HG02763 (cell line): ENCODE data around the gene SAP130.

Experiments used
- ATAC-seq: cut with Tn5 transposase; IDR thresholded peaks from one replicate; pipeline ENCODE4 v1.9.1; 2021; ENCODE audit warnings: mild to moderate bottlenecking, moderate library complexity; ENCODE audit not compliant: unreplicated experiment

Gene SAP130

DNA sequence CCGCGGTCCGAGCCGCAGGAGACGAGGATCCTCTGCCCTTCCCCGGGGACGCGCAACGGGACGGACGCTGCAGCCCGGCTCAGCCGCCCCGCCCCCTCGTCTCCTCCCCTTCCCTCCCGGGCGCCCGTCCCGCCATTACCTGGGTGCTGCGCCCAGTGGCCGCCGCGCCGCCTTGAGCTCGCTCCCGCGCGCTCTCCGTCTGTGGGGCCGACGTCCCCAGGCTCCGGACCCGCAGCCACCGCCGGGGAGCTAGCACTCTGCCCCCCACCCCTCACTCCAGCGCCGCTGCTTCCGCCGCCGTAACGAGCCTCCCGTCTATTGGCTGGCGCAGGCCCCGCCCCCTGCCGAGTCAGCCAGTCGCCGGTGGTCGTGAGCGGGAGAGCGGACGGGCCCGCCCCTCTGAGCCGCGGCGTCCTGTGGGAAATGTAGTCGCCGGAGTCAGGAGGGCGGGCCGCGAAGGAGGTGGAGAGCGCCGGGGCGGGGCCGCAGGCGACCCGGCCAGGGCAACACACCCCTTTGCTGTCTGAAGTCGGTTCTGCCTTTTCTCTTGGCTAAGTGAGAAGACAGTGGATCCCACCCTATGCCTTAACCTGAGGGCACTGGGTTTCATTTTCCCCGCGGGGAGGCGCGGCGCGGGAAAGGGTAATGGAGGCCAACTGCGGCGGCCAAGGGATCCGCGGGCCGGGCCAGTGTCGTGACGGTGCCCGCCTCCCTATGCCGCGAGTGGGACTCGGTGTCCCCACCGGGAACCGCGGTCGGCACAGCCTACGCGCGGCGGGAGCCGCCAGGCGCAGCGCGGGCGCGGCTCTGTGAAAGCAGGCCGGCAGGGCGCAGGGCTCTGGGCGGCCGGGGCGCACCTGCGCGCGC, at the start of gene SAP130:
TSS of gene SAP130 (minus strand) at position 259 of the 867 bp plus-strand sequence. CDS start 1,767 bp downstream, outside the sequence.
- peak; percentile 82 for ATAC-seq

- ATAC-seq, result no peak
Measured at GRCh38 chr2:128076461-128077106, 48.7 kb upstream of the SAP130 start.

GRCh38 chr2:128073278-128073677, 45.4 kb upstream of the SAP130 start:
- ATAC-seq, result no peak

DNA sequence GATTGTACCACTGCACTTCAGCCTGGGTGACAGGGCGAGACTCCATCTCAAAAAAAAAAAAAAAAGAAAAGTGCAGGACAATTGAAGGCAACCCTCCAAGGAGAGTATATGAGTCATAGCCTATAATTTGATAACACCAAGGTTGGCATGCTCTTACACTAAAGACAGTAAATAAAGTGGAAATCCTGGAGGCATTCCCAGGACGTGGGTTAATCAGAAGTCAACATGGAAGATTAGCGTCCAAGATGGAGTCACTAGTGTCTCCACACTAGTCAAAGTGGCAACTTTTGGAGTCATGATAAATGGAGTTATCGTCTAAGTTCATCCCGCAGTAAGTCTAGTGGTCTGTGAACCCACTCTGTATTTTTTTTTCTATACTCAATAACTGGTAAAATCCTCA, 41.9 kb upstream of the SAP130 start:
- ATAC-seq, result no peak

DNA sequence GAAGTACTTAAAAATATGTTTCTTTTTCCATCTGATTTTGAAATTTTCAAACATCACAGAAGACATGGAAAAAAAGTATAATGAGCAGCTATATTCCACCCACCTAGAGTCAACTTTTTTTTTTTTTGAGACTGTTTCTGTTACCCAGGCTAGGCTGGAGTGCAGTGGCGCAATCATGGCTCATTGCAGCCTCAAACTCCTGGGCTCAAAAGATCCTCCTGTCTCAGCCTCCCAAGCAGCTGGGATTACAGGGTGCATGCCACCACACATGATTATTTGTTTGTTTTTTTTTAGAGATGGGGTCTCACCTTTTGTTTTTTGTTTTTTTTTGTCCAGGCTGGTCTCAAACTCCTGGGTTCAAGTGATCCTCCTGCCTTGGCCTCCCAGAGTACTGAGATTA, 36.5 kb upstream of the SAP130 start:
- no peak for ATAC-seq

- ATAC-seq, result no peak
Measured at GRCh38 chr2:128062571-128062970, 34.7 kb upstream of the SAP130 start.

DNA sequence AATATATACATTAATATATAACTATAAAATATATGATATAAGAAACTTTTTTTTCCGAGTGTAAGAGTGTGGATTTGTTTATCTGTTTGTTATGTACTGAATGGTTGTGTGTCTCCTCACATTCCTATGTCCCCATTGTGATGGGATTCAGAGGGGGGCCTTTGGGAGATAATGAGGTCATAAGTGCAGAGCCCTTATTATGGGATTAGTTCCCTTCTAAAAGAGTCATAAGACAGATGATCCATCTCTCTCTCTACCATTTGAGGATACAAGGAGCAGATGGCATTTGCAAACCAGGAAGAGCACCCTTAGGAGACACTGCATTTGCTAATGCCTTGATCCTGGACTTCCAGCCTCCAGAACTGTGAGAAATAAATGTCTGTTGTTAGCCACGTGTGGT, 30.3 kb upstream of the SAP130 start:
- no peak for ATAC-seq

DNA sequence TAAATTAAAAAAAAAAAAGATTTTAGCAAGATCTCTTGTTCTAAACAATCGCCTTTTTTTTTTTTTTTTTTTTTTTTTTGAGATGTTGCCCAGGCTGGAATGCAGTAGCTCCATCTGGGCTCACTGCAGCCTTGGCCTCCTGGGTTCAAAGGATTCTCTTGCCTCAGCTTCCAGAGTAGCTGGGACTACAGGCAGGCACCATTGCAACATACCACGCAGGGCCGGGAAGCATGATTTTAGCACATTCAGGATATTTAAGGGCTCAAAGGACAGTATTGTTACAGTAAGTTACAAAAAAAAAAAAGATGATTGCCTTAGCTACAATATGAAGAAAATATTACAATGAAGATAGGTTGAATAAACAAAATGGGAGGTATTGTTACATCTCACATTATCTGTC, 29.5 kb upstream of the SAP130 start:
- ATAC-seq, result no peak

DNA sequence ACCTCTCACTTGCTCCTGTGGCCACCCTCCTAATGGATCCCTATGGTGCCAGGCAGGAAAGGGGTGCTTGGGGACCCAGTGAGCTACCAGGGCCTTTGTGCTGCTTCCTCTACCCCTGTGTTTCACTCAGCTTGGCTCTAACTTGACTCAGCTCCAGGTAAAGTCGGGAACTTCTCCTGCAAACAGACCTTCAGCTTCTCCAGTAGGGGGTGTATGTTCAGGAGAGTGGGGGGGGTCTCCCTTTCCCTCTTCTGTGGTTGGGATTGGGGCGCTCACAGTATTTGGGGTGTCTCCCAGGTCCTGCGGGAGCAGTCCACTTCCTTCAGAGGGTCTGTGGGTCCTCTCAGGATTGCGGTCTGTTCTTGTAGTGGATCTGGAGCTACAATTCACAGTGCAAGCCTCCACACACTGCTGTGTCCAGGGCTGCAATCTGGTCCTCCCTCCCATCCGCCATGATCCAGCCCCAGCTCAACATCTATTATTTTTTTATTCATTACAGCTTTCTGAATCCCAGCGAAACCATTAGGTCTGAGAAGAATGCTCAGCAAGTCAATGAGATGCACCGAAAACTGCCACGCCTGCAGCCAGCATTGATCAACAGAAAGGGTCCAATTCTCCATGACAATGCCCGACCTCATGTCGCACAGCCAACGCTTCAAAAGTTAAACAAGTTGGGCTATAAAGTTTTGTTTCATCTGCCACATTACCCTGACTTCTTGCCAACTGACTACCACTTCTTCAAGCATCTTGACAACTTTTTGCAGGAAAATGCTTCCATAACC, 26.4 kb upstream of the SAP130 start:
- ATAC-seq, result no peak

DNA sequence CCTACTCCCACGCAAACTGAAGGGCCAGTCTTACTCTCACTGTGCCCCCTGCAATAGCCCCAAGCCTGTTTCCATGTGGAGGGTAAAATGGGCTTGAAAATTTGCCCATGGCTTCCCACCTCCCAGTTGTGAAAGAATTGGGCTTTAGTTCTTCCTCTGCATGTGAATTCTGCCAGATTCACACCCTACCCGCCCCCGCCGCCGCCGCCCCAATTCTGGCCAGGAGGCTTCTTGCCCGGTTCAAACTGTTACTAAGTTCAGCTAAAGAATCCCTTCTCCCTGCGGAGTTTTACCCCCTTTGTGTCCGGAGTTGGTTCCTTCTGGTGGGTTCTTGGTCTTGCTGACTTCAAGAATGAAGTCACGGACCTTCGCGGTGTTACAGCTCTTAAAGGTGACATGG, 25.5 kb upstream of the SAP130 start:
- ATAC-seq, result no peak

DNA sequence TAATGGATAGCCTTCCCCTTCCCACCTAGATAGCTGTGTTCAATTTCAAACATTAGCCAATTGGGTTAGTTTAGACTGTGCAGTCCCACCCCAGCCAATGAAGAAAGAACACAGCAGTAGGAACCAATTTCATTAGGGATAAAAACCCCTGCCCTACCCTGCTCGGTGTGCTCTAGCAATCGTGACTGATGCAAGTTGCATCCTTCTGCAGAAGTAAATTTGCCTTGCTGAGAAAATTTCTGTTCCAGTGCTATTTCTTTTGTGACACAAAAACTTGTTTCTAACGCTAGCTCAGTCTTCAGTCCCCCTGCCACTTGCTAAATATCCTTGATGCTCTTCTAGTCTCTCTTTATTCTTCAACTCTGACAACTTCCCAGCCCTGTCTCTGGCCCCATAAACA, 15.2 kb upstream of the SAP130 start:
- ATAC-seq, result no peak

DNA sequence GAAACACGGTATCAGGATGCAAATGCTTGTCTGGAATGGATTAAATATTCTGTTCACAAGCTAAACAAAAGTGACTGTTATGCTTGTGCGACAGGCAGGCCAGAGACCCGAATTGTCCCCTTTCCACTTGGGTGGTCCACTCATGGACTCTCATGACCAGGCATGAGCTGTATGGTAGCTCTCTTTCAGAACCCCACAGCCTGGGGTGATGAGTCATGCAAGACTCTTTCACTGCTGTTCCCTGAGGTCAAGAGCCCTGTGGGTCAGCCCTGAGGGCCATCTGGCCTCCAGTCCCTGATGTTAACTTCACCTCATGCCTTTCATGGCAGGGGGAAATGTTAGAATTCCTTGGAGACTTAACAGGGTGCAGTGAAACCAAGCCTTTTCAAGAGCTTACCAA, 13.7 kb upstream of the SAP130 start:
- no peak for ATAC-seq

DNA sequence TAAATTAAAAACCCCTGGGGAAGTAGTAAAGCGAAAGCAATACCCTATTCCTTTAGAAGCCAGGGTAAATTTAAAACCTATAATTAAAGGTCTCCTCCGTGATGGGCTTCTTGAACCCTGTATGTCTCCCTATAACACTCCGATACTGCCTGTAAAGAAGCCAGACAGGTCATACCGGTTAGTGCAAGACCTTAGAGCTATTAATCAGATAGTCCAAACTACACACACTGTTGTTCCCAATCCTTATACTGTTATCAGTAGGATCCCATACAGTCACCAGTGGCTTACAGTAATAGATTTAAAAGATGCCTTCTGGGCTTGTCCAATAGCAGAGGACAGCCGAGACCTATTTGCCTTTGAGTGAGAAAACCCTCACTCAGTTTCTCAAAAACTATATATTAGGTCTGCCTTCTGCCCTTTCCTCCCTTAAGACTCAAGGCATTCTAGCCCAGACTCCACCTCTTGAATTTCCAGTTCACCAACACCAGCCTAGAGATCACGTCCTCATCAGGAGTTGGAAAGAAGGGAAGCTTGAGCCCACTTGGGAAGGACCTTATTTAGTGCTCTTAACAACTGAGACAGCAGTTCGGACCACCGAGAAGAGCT, 12.4 kb upstream of the SAP130 start:
- no peak for ATAC-seq

DNA sequence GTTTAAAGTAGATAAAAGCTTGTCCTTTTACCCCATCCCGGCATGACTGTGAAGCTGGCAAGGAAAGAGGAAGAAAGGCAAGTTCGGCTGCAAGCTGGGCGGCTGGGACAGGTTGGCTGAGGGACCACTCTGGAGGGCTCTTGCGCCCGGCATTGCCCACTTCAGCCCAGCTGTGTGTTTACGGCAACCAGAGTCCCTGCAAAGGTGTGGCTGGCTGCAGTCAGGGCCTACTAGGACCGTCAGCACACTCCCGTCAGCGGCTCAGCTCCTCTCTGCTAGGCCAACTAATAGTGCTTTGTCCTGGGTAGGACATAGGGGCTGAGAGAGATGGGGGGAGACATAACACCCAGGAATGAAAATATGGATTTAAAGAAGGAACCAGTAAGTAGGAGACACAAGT, 11.7 kb upstream of the SAP130 start:
- no peak for ATAC-seq

GRCh38 chr2:128038411-128038810, 10.6 kb upstream of the SAP130 start:
- no peak for ATAC-seq

DNA sequence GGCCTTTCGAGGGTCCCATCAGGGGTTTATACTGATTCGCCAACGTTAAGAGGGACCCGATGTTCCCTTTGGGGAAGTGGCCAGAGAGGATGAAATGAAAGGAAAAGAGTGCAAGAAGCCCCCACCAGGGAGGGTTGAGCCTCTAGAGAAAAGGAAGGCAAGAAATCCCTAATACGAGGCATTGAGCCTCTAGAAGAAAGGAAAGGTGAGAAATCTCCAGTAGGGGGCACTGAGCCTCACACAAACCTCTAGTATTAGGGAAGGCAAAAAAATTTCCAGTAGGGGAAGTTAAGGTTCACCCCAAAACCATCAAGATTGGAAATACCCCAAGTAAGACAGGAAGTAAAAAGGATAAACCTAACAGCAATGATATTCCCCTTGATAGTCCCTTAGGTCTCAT, 9.8 kb upstream of the SAP130 start:
- no peak for ATAC-seq

DNA sequence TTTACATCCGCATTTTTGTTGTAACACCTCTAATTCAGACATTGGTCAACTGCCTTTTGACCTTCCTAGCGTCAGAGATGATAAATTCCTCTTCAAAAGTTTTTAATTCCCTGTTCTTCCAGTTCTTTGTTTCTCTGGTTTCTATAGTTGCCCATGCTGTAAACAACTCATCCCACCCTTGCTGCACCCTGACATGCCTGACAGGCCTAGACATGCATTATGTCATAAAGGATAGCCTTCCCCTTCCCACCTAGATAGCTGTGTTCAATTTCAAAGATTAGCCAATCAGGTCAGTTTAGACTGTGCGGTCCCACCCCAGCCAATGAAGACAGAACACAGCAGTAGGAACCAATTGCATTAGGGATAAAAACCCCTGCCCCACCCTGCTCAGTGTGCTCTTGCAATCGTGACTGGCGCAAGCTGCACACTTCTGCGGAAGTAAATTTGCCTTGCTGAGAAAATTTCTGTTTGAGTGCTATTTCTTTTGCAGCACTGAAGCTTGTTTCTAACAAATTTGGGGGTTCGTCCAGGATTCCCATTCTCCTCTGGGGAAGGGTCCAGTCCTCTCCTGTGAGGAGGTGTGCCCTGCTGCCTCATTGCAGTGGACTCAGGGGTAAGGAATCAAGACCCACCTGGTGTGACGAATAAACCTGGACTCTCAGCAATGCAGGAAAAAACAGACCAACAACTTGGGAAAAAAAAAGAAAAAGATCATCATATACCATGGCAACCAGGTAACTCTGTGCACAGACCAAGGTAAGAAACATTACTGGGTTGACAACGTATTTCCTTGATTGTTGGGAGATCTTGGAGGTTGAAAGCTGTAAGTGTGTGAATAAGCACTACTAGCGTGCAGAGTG, 9.1 kb upstream of the SAP130 start:
- ATAC-seq, result no peak

DNA sequence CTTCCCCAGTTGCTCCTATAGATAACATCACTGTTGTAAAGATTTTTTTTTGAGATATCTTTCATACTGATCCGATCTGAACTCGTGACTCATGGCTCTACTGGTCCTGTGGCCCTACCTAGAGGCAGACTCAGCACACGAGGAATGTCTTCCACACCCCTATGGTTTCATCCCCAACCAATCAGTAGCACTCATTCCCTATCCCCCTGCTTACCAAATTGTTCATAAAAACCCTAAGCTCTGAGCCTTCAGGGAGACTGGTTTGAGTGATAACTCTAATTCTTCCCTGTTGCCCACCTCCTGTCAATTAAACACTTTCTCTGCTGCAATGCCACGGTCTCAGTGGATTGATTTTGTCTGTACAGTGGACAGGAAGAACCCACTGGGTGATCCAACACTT, 4.2 kb upstream of the SAP130 start:
- ATAC-seq, result no peak

DNA sequence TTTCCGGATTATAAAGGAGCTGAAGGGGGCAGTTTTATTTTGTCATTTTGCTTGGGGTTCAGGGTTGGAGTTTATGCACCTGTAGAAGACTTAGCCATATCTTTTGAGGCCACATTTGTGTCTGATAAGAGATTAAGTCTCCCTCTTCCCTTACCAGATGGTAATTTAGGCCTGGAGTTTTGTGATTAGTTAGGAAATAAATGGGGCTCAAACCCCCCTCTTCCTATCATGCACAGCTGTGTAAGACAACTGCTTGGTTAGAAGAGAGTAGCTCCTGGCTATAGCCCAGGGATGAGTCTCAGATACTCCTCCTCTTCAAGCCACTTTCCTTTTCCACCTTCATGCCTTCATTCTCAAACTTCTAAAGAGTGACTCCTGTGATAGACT, 802 bp upstream of the SAP130 start:
- no peak for ATAC-seq

DNA sequence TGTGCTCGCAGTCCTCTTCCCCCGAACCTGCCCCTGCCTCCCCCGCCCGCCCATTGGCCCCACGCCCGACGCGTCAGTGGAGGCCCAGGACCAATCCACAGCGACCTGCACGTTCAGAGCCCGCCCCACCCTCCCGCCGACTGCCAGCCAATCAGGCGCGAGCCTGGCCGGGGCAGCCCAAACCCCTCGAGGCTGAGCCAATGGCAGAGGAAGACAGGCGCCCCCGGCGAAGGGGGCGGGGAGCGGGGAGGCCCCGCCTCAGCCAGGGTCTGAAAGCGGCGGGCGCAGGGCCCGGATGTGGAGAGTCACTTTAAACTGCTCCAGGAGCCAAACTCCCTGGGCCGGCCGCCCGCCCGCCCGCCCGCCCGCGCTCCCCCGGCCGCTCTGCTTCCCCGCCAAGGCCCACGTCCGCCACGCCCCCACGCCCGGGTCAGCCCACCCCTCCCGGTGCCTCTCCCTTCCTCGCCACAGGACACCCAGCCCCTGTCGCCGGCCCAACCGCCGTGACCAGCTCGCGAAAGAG, 520 bp downstream of the SAP130 start:
- ATAC-seq, result peak; percentile 74
